Neural cell (in vitro differentiated cells): ENCODE results near the gene KMT5B. TPM values are rescaled to one million over a fixed set of nuclear protein-coding genes. Genes with fewer than 3 reads are reported as not detected.

Experiments
- H2AFZ ChIP-seq: fragments of 200-600, 300-800 bp; sonication (generic), shearing (Covaris generic); 2 replicates; pipeline ENCODE4 v1.6.0; 2014; ENCODE audit warnings: low read depth, mild to moderate bottlenecking, antibody characterized with exemption, low read length, moderate library complexity
- H3F3A ChIP-seq: fragments of 200-600 bp; shearing (Covaris generic); 2 replicates; pipeline ENCODE4 v1.6.1; 2016; ENCODE audit warnings: mild to moderate bottlenecking, moderate library complexity, mixed read lengths, antibody characterized with exemption, low read length; ENCODE audit not compliant: insufficient read depth, poor library complexity, severe bottlenecking
- H3K27ac ChIP-seq: fragments of 200-600, 300-800 bp; sonication (generic), shearing (Covaris generic); 2 replicates; pipeline ENCODE4 v1.5.1; 2014; ENCODE audit warnings: mild to moderate bottlenecking, low read length, moderate library complexity
- H3K27me3 ChIP-seq: fragments of 300-800, 200-600 bp; sonication (generic), shearing (Covaris generic); 2 replicates; pipeline ENCODE4 v1.6.0; 2014; ENCODE audit warnings: mild to moderate bottlenecking, low read depth, low read length, moderate library complexity; ENCODE audit not compliant: insufficient read depth
- H3K36me3 ChIP-seq: fragments of 300-800, 200-600 bp; sonication (generic), shearing (Covaris generic); 2 replicates; pipeline ENCODE4 v1.5.1; 2014; ENCODE audit warnings: mild to moderate bottlenecking, antibody characterized with exemption, low read length, moderate library complexity; ENCODE audit not compliant: insufficient read depth
- H3K4me2 ChIP-seq: fragments of 300-800, 200-600 bp; sonication (generic), shearing (Covaris generic); 2 replicates; pipeline ENCODE4 v1.6.0; 2014; ENCODE audit warnings: mild to moderate bottlenecking, low read length
- H3K4me3 ChIP-seq: fragments of 300-800, 200-600 bp; sonication (generic), shearing (Covaris generic); 2 replicates; pipeline ENCODE4 v1.5.1; 2014; ENCODE audit warnings: mild to moderate bottlenecking, low read length, moderate library complexity
- H3K79me2 ChIP-seq: fragments of 200-600 bp; shearing (Covaris generic); replicated peaks from 2 replicates; pipeline ENCODE4 v1.6.0; 2014; ENCODE audit warnings: mild to moderate bottlenecking, low read length, moderate library complexity; ENCODE audit not compliant: insufficient read depth
- H3K9ac ChIP-seq: fragments of 300-800, 200-600 bp; sonication (generic), shearing (Covaris generic); 2 replicates; pipeline ENCODE4 v1.6.1; 2016; ENCODE audit warnings: mild to moderate bottlenecking, low read length, mixed read lengths
- H3K9me2 ChIP-seq: fragments of 200-600 bp; shearing (Covaris generic); 2 replicates; pipeline ENCODE4 v1.6.1; 2016; ENCODE audit warnings: mild to moderate bottlenecking, low read length, mixed read lengths; ENCODE audit not compliant: insufficient read depth
- H3K9me3 ChIP-seq: fragments of 200-600, 300-800 bp; sonication (generic), shearing (Covaris generic); 2 replicates; pipeline ENCODE4 v1.6.1; 2016; ENCODE audit warnings: mild to moderate bottlenecking, mixed run types, low read length, moderate library complexity, mixed read lengths
- H4K20me1 ChIP-seq: fragments of 200-600 bp; shearing (Covaris generic); 2 replicates; pipeline ENCODE4 v1.6.1; 2016; ENCODE audit warnings: mild to moderate bottlenecking, mixed run types; ENCODE audit not compliant: insufficient read depth
- EP300 ChIP-seq: fragments of 450-650 bp; conservative IDR thresholded peaks from 2 replicates; pipeline ENCODE4 v1.6.1; 2014; ENCODE audit warnings: antibody characterized with exemption, mild to moderate bottlenecking, moderate library complexity; ENCODE audit not compliant: poor library complexity, severe bottlenecking
- EZH2 ChIP-seq: fragments of 200-600, 300-800 bp; shearing (Covaris generic), sonication (generic); IDR thresholded peaks from 2 replicates; pipeline ENCODE4 v1.6.1; 2014; ENCODE audit warnings: antibody characterized with exemption, low read length, borderline replicate concordance, mild to moderate bottlenecking; ENCODE audit not compliant: insufficient read depth, poor library complexity, severe bottlenecking
- MXI1 ChIP-seq: fragments of 450-650 bp; conservative IDR thresholded peaks from 2 replicates; pipeline ENCODE4 v1.6.1; 2014; ENCODE audit warnings: antibody characterized with exemption, mild to moderate bottlenecking; ENCODE audit not compliant: poor library complexity, severe bottlenecking
- POLR2AphosphoS5 ChIP-seq: IDR thresholded peaks from 2 replicates; pipeline ENCODE4 v1.6.1; 2012
- RAD21 ChIP-seq: fragments of 450-650 bp; conservative IDR thresholded peaks from 2 replicates; pipeline ENCODE4 v1.6.1; 2014; ENCODE audit warnings: antibody characterized with exemption, mild to moderate bottlenecking, moderate library complexity
- SMC3 ChIP-seq: fragments of 450-650 bp; conservative IDR thresholded peaks from 2 replicates; pipeline ENCODE4 v1.6.1; 2014; ENCODE audit warnings: antibody characterized with exemption, mild to moderate bottlenecking, moderate library complexity; ENCODE audit not compliant: poor library complexity
- TAF1 ChIP-seq: IDR thresholded peaks from 2 replicates; pipeline ENCODE4 v1.6.1; 2012; ENCODE audit warnings: low read depth
- polyA plus RNA-seq: library from polyadenylated mRNA; depleted of rRNA; stranded (reverse); fragments of >200 nt; gene quantifications from 2 replicates; pipeline ENCODE4 v1.2.3, GENCODE V29; 2014
- TF ChIP-seq, protein P1 (sequence below): IDR thresholded peaks from 2 replicates; pipeline ENCODE4 v1.6.1; 2012; ENCODE audit warnings: borderline replicate concordance
- TF ChIP-seq, protein P2 (sequence below): fragments of 450-650 bp; IDR thresholded peaks from 2 replicates; pipeline ENCODE4 v1.5.1; 2014; ENCODE audit warnings: antibody characterized with exemption, mild to moderate bottlenecking, moderate library complexity; ENCODE audit not compliant: poor library complexity, severe bottlenecking

KMT5B gene
- polyA plus RNA-seq, 1 donor from 2014 or later = 107 TPM

DNA sequence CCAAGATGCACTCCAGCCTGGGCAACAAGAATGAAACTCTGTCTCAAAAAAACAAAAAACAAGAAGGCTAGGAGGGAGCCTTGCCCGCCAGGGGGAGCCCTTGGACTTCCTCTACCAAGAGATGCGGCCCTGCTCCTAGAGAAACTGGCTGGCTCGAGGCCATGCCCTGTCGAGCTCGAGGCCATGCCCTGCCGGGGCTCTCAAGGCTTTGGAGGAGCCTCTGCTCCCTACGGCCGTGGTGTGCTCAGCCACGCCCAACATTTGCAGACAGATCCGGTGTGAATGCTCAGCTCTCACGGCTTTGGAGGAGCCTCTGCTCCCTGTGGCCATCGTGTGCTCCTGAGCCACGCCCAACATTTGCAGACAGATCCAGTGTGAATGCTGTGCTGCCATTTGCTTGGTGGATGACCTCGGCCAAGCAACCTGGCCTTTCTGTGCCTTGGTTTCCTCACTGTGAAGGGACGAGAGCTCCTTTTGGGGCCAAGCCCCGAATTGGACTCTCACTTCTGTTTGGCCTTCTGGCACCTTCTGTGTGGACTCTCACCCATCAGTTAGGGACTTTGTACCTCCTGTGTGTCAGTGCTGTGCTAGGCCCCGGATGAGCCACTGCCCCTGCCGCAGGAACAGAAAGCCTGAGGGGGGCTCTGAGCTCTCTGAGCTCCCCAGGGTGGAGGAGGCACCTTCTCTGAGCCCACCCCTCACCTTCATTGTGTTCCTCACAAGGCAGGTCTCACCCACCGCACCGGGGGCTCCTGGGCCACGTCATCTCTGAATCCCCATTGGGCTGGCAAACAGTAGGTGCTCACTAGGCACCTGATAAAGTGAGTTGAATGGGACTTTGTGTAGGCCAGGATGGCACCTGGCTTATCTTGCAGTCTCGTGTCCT is 44.6 kb upstream of the KMT5B start:
- no peak overlapping the region for H2AFZ ChIP-seq
- no peaks in the 10 kb centered on the region for H3K9me3 ChIP-seq
- TF ChIP-seq SMC3 (peak; percentile 87), POLR2AphosphoS5 (no peak), MXI1 (no peak), EZH2 (no peak), EP300 (no peak), RAD21 (peak; percentile 80)
- TF ChIP-seq, protein P1, sequence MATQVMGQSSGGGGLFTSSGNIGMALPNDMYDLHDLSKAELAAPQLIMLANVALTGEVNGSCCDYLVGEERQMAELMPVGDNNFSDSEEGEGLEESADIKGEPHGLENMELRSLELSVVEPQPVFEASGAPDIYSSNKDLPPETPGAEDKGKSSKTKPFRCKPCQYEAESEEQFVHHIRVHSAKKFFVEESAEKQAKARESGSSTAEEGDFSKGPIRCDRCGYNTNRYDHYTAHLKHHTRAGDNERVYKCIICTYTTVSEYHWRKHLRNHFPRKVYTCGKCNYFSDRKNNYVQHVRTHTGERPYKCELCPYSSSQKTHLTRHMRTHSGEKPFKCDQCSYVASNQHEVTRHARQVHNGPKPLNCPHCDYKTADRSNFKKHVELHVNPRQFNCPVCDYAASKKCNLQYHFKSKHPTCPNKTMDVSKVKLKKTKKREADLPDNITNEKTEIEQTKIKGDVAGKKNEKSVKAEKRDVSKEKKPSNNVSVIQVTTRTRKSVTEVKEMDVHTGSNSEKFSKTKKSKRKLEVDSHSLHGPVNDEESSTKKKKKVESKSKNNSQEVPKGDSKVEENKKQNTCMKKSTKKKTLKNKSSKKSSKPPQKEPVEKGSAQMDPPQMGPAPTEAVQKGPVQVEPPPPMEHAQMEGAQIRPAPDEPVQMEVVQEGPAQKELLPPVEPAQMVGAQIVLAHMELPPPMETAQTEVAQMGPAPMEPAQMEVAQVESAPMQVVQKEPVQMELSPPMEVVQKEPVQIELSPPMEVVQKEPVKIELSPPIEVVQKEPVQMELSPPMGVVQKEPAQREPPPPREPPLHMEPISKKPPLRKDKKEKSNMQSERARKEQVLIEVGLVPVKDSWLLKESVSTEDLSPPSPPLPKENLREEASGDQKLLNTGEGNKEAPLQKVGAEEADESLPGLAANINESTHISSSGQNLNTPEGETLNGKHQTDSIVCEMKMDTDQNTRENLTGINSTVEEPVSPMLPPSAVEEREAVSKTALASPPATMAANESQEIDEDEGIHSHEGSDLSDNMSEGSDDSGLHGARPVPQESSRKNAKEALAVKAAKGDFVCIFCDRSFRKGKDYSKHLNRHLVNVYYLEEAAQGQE = no peak
- TF ChIP-seq, protein P2, sequence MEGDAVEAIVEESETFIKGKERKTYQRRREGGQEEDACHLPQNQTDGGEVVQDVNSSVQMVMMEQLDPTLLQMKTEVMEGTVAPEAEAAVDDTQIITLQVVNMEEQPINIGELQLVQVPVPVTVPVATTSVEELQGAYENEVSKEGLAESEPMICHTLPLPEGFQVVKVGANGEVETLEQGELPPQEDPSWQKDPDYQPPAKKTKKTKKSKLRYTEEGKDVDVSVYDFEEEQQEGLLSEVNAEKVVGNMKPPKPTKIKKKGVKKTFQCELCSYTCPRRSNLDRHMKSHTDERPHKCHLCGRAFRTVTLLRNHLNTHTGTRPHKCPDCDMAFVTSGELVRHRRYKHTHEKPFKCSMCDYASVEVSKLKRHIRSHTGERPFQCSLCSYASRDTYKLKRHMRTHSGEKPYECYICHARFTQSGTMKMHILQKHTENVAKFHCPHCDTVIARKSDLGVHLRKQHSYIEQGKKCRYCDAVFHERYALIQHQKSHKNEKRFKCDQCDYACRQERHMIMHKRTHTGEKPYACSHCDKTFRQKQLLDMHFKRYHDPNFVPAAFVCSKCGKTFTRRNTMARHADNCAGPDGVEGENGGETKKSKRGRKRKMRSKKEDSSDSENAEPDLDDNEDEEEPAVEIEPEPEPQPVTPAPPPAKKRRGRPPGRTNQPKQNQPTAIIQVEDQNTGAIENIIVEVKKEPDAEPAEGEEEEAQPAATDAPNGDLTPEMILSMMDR = peak; percentile 83
- no peaks in the 10 kb centered on the region for H3K79me2 ChIP-seq
- H3K27ac ChIP-seq = no peak overlapping the region
- no peaks in the 10 kb centered on the region for H3K27me3 ChIP-seq
- H3K36me3 ChIP-seq = no peaks in the 10 kb centered on the region
- no peak overlapping the region for H3K4me2 ChIP-seq
- no peaks in the 10 kb centered on the region for H3F3A ChIP-seq
- no peak overlapping the region for H3K4me3 ChIP-seq
- no peaks in the 10 kb centered on the region for H3K9me2 ChIP-seq
- no peak overlapping the region for H3K9ac ChIP-seq
- no peaks in the 10 kb centered on the region for H4K20me1 ChIP-seq

DNA sequence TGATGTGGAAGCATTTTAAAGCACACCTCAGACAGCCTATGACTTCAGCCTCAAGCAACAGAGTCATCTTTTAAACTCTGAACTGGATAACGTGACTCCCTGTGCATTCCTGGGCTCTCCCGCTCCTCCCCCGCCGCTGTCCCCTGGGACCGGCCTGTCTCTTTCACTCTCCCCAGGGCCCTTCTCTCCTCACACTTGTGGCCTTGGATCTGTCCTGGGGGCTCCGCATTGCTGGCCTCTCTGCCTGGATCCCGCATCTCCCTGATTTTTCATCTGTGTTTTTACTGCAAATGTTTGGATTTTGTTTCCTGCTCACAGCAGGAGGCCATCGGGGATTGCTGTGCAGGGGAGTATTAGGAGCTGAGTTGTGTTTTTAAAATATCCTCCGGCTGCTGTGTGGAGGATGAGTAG is 43.2 kb upstream of the KMT5B start:
- Histone ChIP-seq H3K4me2 (no peak overlapping the region), H3F3A (no peaks in the 10 kb centered on the region), H2AFZ (no peak overlapping the region), H3K79me2 (no peaks in the 10 kb centered on the region), H3K27ac (no peak overlapping the region), H3K4me3 (no peak overlapping the region), H4K20me1 (no peaks in the 10 kb centered on the region), H3K9me2 (no peaks in the 10 kb centered on the region), H3K36me3 (no peaks in the 10 kb centered on the region), H3K9me3 (no peaks in the 10 kb centered on the region), H3K27me3 (no peaks in the 10 kb centered on the region), H3K9ac (no peak overlapping the region)
- TF ChIP-seq, protein P2 = no peak
- no peak for TF ChIP-seq EZH2
- no peak for TF ChIP-seq POLR2AphosphoS5
- TF ChIP-seq, protein P1 = no peak
- TF ChIP-seq EP300 = no peak
- no peak for TF ChIP-seq MXI1
- TF ChIP-seq TAF1 = no peak
